CD4-positive, alpha-beta memory T cell (primary cell): Measurements from ENCODE around the gene SIL1. TPM values are rescaled to one million over a fixed set of nuclear protein-coding genes. Genes with fewer than 3 reads are reported as not detected.
"Not testable (repeated sequence)": the region's sequence is repeated elsewhere in the genome, so short reads cannot be mapped to it uniquely, and the experiment has no call there.

Experiments used
- CTCF ChIA-PET: fragments of 350-600 bp; sonication (Branson Sonifier 250); formaldehyde crosslinking; loops from one replicate; lab custom pipeline; 2021; ENCODE audit warnings: inconsistent platforms; ENCODE audit not compliant: partially characterized antibody; lab: Charles Lee
- POLR2A ChIA-PET: fragments of 350-600 bp; sonication (Branson Sonifier 250); formaldehyde crosslinking; loops from one replicate; lab custom pipeline; 2021; ENCODE audit not compliant: partially characterized antibody; lab: Charles Lee
- DNase-seq, 5 donors: peaks; one replicate each; pipeline versions ENCODE4 v3.0.0 to v3.0.0-alpha.2; 2020 to 2022; ENCODE audit warnings: mixed read lengths in 1 of 5
- H3K27ac ChIP-seq: one replicate; pipeline ENCODE4 v1.7.0; 2013; ENCODE audit warnings: low read depth, low read length
- H3K27me3 ChIP-seq: 2 replicates; pipeline ENCODE4 v1.7.0; 2013; ENCODE audit warnings: mild to moderate bottlenecking, low read length, moderate library complexity; ENCODE audit not compliant: insufficient read depth
- H3K36me3 ChIP-seq: 2 replicates; pipeline ENCODE4 v1.7.0; 2013; ENCODE audit warnings: mild to moderate bottlenecking, low read length, moderate library complexity; ENCODE audit not compliant: insufficient read depth
- H3K4me1 ChIP-seq: 2 replicates; pipeline ENCODE4 v1.7.0; 2013; ENCODE audit warnings: mild to moderate bottlenecking, low read length, moderate library complexity; ENCODE audit not compliant: insufficient read depth
- H3K4me3 ChIP-seq, 2 donors: one replicate each; pipeline ENCODE4 v1.7.0; 2013; ENCODE audit warnings: low read length in 2 of 2, mild to moderate bottlenecking in 1 of 2
- H3K9me3 ChIP-seq, 2 donors: one replicate each; pipeline ENCODE4 v1.7.0; 2013; ENCODE audit warnings: low read length in 2 of 2, control low read depth in 1 of 2; ENCODE audit not compliant: control insufficient read depth in 1 of 2
- H3K27ac Mint-ChIP-seq, 7 donors: one replicate each; pipeline ENCODE4 v1.8.0; 2020 to 2021; ENCODE audit warnings: mixed read lengths in 7 of 7, mild to moderate bottlenecking in 6 of 7, inconsistent platforms in 3 of 7, moderate library complexity in 3 of 7
- H3K27me3 Mint-ChIP-seq, 2 donors: one replicate each; pipeline ENCODE4 v1.8.0; 2020 to 2021; ENCODE audit warnings: mixed read lengths in 2 of 2
- H3K36me3 Mint-ChIP-seq, 2 donors: one replicate each; pipeline ENCODE4 v1.8.0; 2020 to 2021; ENCODE audit warnings: mixed read lengths in 2 of 2, inconsistent platforms in 1 of 2, mild to moderate bottlenecking in 1 of 2
- H3K4me1 Mint-ChIP-seq, 4 donors: one replicate each; pipeline ENCODE4 v1.8.0; 2020 to 2021; ENCODE audit warnings: mixed read lengths in 4 of 4, mild to moderate bottlenecking in 1 of 4
- H3K4me3 Mint-ChIP-seq, 8 donors: one replicate each; pipeline ENCODE4 v1.8.0; 2020 to 2021; ENCODE audit warnings: mixed read lengths in 8 of 8, mild to moderate bottlenecking in 7 of 8, moderate library complexity in 6 of 8, inconsistent platforms in 3 of 8
- H3K9me3 Mint-ChIP-seq, 8 donors: one replicate each; pipeline ENCODE4 v1.8.0; 2020 to 2021; ENCODE audit warnings: mixed read lengths in 8 of 8, mild to moderate bottlenecking in 5 of 8, inconsistent platforms in 3 of 8, moderate library complexity in 1 of 8
- intact Hi-C: fragments of 100-400 bp; cut with micrococcal nuclease; formaldehyde crosslinking; loops from one replicate; pipeline ENCODE4 v1.15.1; 2023
- polyA plus RNA-seq, 2 donors: library from polyadenylated mRNA; unstranded; fragments of 300-500 nt; fragmentation: Illumina TruSeq; gene quantifications; one replicate each; pipeline ENCODE4 v1.2.3, GENCODE V29; 2021
- total RNA-seq, 2 experiments: library from RNA; stranded (reverse); gene quantifications; one replicate each; pipeline ENCODE4 v1.2.3, GENCODE V29; 2021

Gene SIL1
- total and polyA plus RNA-seq, 4 experiments from 2014 or later = 12.2 to 16.7 (median 14.4) TPM

DNA sequence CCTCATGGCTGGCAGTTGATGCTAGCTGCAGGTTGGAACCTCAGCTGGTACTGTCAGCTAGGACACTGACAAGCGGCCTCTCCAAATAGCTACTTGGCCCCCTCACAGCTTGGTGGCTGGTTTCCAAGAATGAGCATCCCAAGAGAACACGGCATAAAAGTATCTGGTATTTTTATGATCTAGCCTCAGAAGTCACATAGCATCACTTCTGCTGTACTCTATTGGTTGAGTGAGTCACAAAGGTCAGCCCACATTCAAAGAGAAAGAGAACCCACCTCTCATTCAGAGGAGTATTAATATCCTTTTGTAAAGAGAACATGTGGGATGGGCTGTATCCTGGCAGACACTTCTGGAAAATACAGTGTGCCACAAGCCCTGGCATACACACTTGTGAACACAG lies 6.0 kb upstream of the SIL1 start:
- Histone ChIP-seq H3K36me3 (no peaks in the 10 kb centered on the region), H3K9me3 (no peaks in the 10 kb centered on the region), H3K27me3 (no peaks in the 10 kb centered on the region), H3K27ac (no peak overlapping the region), H3K4me3 (no peak overlapping the region), H3K4me1 (no peaks in the 10 kb centered on the region)
- Mint-ChIP-seq H3K36me3 (no peaks in the 10 kb centered on the region), H3K4me1 (peaks cover 0 to 4% (median 0%) of the 10 kb centered on the region in 4 donors), H3K27ac (no peak overlapping the region), H3K4me3 (no peak overlapping the region), H3K27me3 (no peaks in the 10 kb centered on the region), H3K9me3 (no peaks in the 10 kb centered on the region)
- intact Hi-C loops = no loop called here
- ChIA-PET POLR2A (no interaction called here), CTCF (interaction anchor here (2.7 kb wide), 1 partner anchor 12 kb away, joined by 5 read pairs; no protein-coding TSS in a partner anchor)
- no peak for DNase-seq

DNA sequence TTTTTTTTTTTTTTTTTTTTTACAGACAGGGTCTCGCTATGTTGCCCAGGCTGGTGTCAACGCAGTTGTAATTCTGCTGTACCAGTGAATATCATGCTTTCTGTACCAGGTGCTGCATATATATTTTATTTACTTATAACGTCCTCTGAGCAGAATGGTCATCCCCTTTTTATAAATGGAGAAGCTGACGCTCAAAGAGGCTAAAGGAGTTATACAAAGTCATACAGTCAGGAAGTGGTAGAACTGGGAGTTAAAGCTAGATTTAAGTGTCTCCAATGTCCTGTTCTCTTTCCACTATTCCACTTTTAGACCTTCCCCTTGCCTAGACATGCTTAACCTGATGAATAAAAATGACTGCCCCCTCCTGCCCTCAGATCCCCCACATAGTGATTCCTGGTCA lies 1.2 kb upstream of the SIL1 start:
- Histone ChIP-seq H3K27me3 (no peaks in the 10 kb centered on the region), H3K9me3 (no peaks in the 10 kb centered on the region), H3K36me3 (no peaks in the 10 kb centered on the region), H3K27ac (no peak overlapping the region), H3K4me1 (peaks cover 13% of the 10 kb centered on the region), H3K4me3 (no peak overlapping the region)
- Mint-ChIP-seq H3K4me1 (peaks cover 13 to 24% (median 16%) of the 10 kb centered on the region in 4 donors), H3K9me3 (peaks cover 0 to 2% (median 0%) of the 10 kb centered on the region in 8 donors), H3K4me3 (peak overlapping the region in 6 of 8 donors; percentile 5 to 75 (median 42)), H3K27me3 (no peaks in the 10 kb centered on the region), H3K36me3 (peaks cover 1 to 8% of the 10 kb centered on the region in 2 donors), H3K27ac (peak overlapping the region in 2 of 7 donors; percentile 66 to 85)
- intact Hi-C loops = loop anchor here (2.0 to 10.0 kb wide), 5 partner anchors 73 to 915 kb away; partner anchors contain the start of genes PAIP2, PURA and SPATA24
- no peak for DNase-seq
- POLR2A ChIA-PET = interaction anchor here (1.5 kb wide), 1 partner anchor 94 kb away, joined by 10 read pairs; the partner anchor contains the start of gene MATR3
- CTCF ChIA-PET = interaction anchor here (1.1 to 1.3 kb wide), 2 partner anchors 9 to 143 kb away, joined by 3 read pairs; partner anchors contain the start of gene PAIP2

DNA sequence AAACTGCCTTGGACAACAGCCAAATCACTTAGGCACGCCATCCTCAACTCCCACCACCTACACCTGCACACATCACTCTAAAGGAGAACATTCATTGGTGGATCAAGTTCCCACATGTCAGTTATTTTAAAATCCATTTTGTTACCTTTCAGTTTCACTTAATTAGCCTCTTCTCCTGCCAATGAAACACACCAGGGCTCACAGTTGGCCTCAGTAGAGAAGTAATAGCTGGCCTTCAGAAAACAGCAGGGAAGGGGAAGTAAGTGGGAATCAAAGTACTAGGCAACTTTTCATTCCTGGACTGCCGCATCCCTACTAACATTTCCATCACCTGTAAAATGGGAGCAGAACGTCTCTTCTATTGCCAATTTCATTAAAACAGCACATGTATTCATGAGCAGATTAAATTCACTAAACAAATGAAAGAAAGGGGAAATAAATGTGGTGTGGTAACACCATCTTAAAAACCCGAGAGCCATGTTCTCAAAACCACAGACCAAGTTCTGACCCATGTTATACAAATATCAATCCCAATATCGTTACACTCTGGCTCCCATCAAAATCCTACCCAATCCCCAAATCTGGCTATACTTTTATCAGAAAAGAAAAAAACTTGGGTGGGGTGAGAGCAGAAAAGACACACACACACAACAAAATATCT lies 1.7 kb downstream of the SIL1 start:
- CTCF ChIA-PET = no interaction called here
- no peak for DNase-seq
- Histone ChIP-seq H3K4me1 (peaks cover 13% of the 10 kb centered on the region), H3K27me3 (no peaks in the 10 kb centered on the region), H3K4me3 (no peak overlapping the region), H3K9me3 (no peaks in the 10 kb centered on the region), H3K36me3 (no peaks in the 10 kb centered on the region), H3K27ac (no peak overlapping the region)
- H3K9me3 Mint-ChIP-seq = peaks cover 0 to 2% (median 0%) of the 10 kb centered on the region in 8 donors
- H3K4me3 Mint-ChIP-seq = peak overlapping the region in 7 of 8 donors; percentile 12 to 95 (median 35)
- peaks cover 13 to 29% (median 20%) of the 10 kb centered on the region in 4 donors for H3K4me1 Mint-ChIP-seq
- H3K36me3 Mint-ChIP-seq = peaks cover 3 to 15% of the 10 kb centered on the region in 2 donors
- H3K27ac Mint-ChIP-seq = peak overlapping the region; percentile 36 to 88 (median 78)
- H3K27me3 Mint-ChIP-seq = no peaks in the 10 kb centered on the region
- POLR2A ChIA-PET = no interaction called here
- intact Hi-C loops = loop anchor here (5.0 to 10.0 kb wide), 4 partner anchors 76 to 918 kb away; partner anchors contain the start of genes PURA and SPATA24

DNA sequence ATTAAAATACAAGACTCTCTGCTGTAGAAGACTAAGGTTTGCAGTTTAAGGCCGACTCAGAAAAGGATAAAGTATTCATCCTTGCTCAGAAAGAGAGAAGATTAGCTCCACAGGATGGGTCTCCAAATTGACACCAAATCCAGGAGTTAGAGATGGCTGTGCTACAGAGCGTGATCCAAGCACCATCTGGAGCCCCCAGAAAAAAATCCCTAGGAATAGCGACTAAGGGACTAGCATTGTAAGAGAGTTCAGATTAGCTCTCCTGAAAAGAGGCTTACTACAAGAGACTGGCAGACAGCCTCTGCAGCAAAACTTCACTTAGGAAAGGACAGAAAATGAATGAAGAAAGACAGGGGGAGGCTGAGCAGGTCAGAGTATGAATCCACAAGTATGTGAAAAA lies 3.7 kb downstream of the SIL1 start:
- peaks cover 17 to 33% (median 24%) of the 10 kb centered on the region in 4 donors for H3K4me1 Mint-ChIP-seq
- H3K27me3 Mint-ChIP-seq = no peaks in the 10 kb centered on the region
- Histone ChIP-seq H3K36me3 (no peaks in the 10 kb centered on the region), H3K9me3 (no peaks in the 10 kb centered on the region), H3K27me3 (no peaks in the 10 kb centered on the region), H3K4me1 (peaks cover 13% of the 10 kb centered on the region), H3K27ac (no peak overlapping the region), H3K4me3 (no peak overlapping the region)
- ChIA-PET POLR2A (no interaction called here), CTCF (interaction anchor here (0.7 kb wide), 1 partner anchor 559 kb away, joined by 3 read pairs; no protein-coding TSS in a partner anchor)
- no peak for DNase-seq
- peaks cover 5 to 15% of the 10 kb centered on the region in 2 donors for H3K36me3 Mint-ChIP-seq
- peak overlapping the region in 4 of 7 donors; percentile 2 to 46 (median 9) for H3K27ac Mint-ChIP-seq
- H3K9me3 Mint-ChIP-seq = peaks cover 0 to 2% (median 0%) of the 10 kb centered on the region in 8 donors
- H3K4me3 Mint-ChIP-seq = peak overlapping the region in 1 of 8 donors; percentile 37
- intact Hi-C loops = loop anchor here (10.0 kb wide), 1 partner anchor 920 kb away; the partner anchor contains the start of gene PURA

DNA sequence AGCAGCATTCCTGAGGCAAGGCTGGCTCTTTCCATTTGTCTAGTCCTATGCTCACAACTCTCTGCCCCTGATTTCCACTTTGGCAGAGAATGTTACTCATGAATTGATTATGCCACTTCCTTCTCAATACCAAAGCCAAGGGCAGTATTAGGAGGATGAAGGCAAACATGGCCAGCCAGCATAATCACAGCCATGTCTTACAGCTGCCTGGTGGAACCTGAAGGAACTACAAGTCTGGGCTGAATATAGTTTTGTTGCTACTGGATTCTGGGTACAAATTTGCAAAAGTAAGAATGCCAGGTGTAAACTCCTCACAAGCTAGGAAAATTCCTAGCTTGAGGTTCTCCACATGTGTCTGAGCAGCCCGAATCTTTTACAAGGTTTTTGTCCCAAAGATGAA lies 4.2 kb downstream of the SIL1 start:
- Histone ChIP-seq H3K4me3 (no peak overlapping the region), H3K36me3 (no peaks in the 10 kb centered on the region), H3K27me3 (no peaks in the 10 kb centered on the region), H3K9me3 (no peaks in the 10 kb centered on the region), H3K4me1 (peaks cover 13% of the 10 kb centered on the region), H3K27ac (no peak overlapping the region)
- intact Hi-C loops = loop anchor here (10.0 kb wide), 1 partner anchor 921 kb away; the partner anchor contains the start of gene PURA
- no peak for DNase-seq
- peaks cover 5 to 15% of the 10 kb centered on the region in 2 donors for H3K36me3 Mint-ChIP-seq
- ChIA-PET POLR2A (no interaction called here), CTCF (no interaction called here)
- no peaks in the 10 kb centered on the region for H3K27me3 Mint-ChIP-seq
- H3K27ac Mint-ChIP-seq = peak overlapping the region in 4 of 7 donors; percentile 2 to 64 (median 28)
- H3K4me3 Mint-ChIP-seq = no peak overlapping the region
- H3K4me1 Mint-ChIP-seq = peaks cover 17 to 33% (median 24%) of the 10 kb centered on the region in 4 donors
- peaks cover 0 to 2% (median 0%) of the 10 kb centered on the region in 8 donors for H3K9me3 Mint-ChIP-seq

DNA sequence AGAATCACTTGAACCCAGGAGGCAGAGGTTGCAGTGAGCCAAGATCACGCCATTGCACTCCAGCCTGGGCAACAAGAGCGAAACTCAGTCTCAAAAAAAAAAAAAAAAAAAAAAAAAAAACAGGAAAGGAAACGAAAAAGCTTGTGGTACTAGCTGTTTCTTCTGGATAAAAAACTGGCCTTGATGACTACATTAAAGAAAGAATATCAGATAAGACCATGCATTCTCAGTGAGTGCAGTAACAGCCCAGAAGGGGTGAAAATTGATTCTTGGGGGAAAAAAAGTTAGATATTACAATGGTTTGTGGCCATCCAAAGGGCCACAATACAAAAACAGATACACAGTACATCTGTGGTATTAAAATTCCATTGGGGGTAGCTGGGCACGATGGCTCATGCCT lies 5.3 kb downstream of the SIL1 start:
- H3K27me3 Mint-ChIP-seq, H3K27ac ChIP-seq, H3K36me3 ChIP-seq, H3K27me3 ChIP-seq, H3K4me3 ChIP-seq, H3K4me3 Mint-ChIP-seq, H3K9me3 ChIP-seq, H3K4me1 ChIP-seq, H3K9me3 Mint-ChIP-seq, DNase-seq, POLR2A ChIA-PET, H3K27ac Mint-ChIP-seq: not testable (repeated sequence)
- CTCF ChIA-PET = interaction anchor here (1.8 kb wide), 1 partner anchor 10 kb away, joined by 5 read pairs; no protein-coding TSS in a partner anchor
- intact Hi-C loops = loop anchor here (10.0 kb wide), 1 partner anchor 922 kb away; the partner anchor contains the start of gene PURA
- peaks cover 13 to 28% (median 21%) of the 10 kb centered on the region in 4 donors for H3K4me1 Mint-ChIP-seq
- H3K36me3 Mint-ChIP-seq = peaks cover 6 to 22% of the 10 kb centered on the region in 2 donors

DNA sequence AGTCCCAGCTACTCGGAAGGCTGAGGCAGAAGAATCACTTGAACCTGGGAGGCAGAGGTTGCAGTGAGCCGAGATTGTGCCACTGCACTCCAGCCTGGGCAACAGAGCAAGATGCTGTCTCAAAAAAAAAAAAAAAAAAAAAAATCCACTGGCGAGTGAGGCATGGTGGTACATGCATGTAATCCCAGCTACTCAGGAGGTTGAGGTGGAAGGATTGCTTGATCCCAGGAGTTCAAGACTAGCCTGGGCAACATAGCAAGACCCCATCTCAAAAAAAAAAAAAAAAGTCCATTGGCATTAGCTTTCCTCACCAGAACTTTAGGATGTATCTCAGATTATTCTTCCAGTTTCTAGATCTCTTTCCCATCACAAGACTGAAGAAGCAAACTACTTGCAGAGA lies 6.2 kb downstream of the SIL1 start:
- intact Hi-C loops = loop anchor here (10.0 kb wide), 1 partner anchor 923 kb away; the partner anchor contains the start of gene PURA
- POLR2A ChIA-PET = not testable (repeated sequence)
- CTCF ChIA-PET = interaction anchor here (1.8 kb wide), 1 partner anchor 11 kb away, joined by 5 read pairs; no protein-coding TSS in a partner anchor

More for the DNA sequence above, 6.2 kb downstream of the SIL1 start:
- not testable (repeated sequence) for H3K4me1 ChIP-seq, H3K4me3 Mint-ChIP-seq, H3K36me3 ChIP-seq, H3K9me3 Mint-ChIP-seq, DNase-seq, H3K9me3 ChIP-seq, H3K27me3 Mint-ChIP-seq, H3K4me3 ChIP-seq, H3K27ac ChIP-seq, H3K27me3 ChIP-seq, H3K27ac Mint-ChIP-seq
- Mint-ChIP-seq H3K36me3 (peaks cover 9 to 27% of the 10 kb centered on the region in 2 donors), H3K4me1 (peaks cover 9 to 19% (median 13%) of the 10 kb centered on the region in 4 donors)
